ENCODE data around the gene RUNX2.

GRCh38 chr6:45323656-45324224 is 4.4 kb upstream of the RUNX2 start:
- no peak for TF ChIP-seq HMGXB4 (CRISPR knock-in tag; IDR thresholded peaks at IDR 0.05)
- no peak for TF ChIP-seq YY1 (IDR thresholded peaks at IDR 0.05; ENCODE audit: borderline replicate concordance in 1 of 3, control insufficient read depth in 1 of 3, extremely low read depth in 1 of 3, insufficient read depth in 3 of 3, insufficient read length in 1 of 3, insufficient replicate concordance in 2 of 3, low read depth in 1 of 3, low read length in 2 of 3)
- TF ChIP-seq FOS (IDR thresholded peaks at IDR 0.05; ENCODE audit: extremely low read depth, insufficient read length): no peak
- TF ChIP-seq GABPA (tag; conservative IDR thresholded peaks at IDR 0.05; ENCODE audit: low read depth): no peak

Data from K562 (cell line).